GM12878 (cell line): ENCODE data around the gene NEO1. TPM values are rescaled to one million over a fixed set of nuclear protein-coding genes. Genes with fewer than 3 reads are reported as not detected.

ENCODE experiments used
- ATAC-seq: fragments of 200-7000 bp; cut with Tn5 transposase; 3 replicates; pipeline ENCODE4 v1.9.1; 2020; ENCODE audit warnings: mild to moderate bottlenecking, moderate library complexity
- BruUV-seq: library from RNA; stranded (reverse); fragments of 400-500 nt; replicated peaks from 2 replicates; lab custom pipeline; 2021; lab: Mats Ljungman, UMichigan
- CTCF ChIA-PET: fragments of 300-600 bp; sonication (Branson Sonifier 250); formaldehyde crosslinking; extraction: SDS; loops from one replicate; lab custom pipeline; 2021; ENCODE audit warnings: inconsistent platforms; lab: Yijun Ruan, JAX
- POLR2A ChIA-PET: fragments of 350-600 bp; formaldehyde crosslinking; extraction: SDS; loops from one replicate; lab custom pipeline; 2021; ENCODE audit warnings: inconsistent platforms; lab: Charles Lee
- RAD21 ChIA-PET: fragments of 300-600 bp; sonication (Branson Sonifier 250); formaldehyde crosslinking; loops from one replicate; lab custom pipeline; 2023; ENCODE audit warnings: antibody characterized with exemption; ENCODE audit not compliant: unreplicated experiment; lab: Charles Lee
- SMC1A ChIA-PET: fragments of 300-600 bp; sonication (Branson Sonifier 250); formaldehyde crosslinking; loops from one replicate; lab custom pipeline; 2023; ENCODE audit not compliant: unreplicated experiment, uncharacterized antibody; lab: Charles Lee
- DNase-seq: peaks from one replicate; pipeline ENCODE4 v3.0.0-alpha.2; 2011; ENCODE audit warnings: low read depth, low spot score
- FAIRE-seq: peaks from 3 replicates; lab custom pipeline; 2011; peaks lifted over from hg19 to GRCh38; lab: Jason Lieb, UNC
- H2AFZ ChIP-seq: 2 replicates; pipeline ENCODE4 v1.6.0; 2011; ENCODE audit warnings: low read depth, low read length, control low read depth; ENCODE audit not compliant: control insufficient read depth
- H3K27ac ChIP-seq: 2 replicates; pipeline ENCODE4 v1.5.1; 2011; ENCODE audit warnings: control low read depth; ENCODE audit not compliant: control insufficient read depth, insufficient read depth
- H3K27me3 ChIP-seq, 2 experiments: replicated peaks in 1 of 2; 2 replicates each; pipeline versions ENCODE4 v1.6.0 to v1.6.1; 2011; ENCODE audit warnings: low read length in 1 of 2; ENCODE audit not compliant: control insufficient read depth in 2 of 2, insufficient read depth in 2 of 2
- H3K36me3 ChIP-seq, 2 experiments: 2 replicates each; pipeline ENCODE4 v1.5.1; 2011; ENCODE audit warnings: low read length in 1 of 2; ENCODE audit not compliant: control insufficient read depth in 2 of 2, insufficient read depth in 2 of 2
- H3K4me1 ChIP-seq: 2 replicates; pipeline ENCODE4 v1.6.1; 2011; ENCODE audit warnings: mild to moderate bottlenecking, low read length, moderate library complexity, mixed read lengths; ENCODE audit not compliant: control insufficient read depth, insufficient read depth
- H3K4me2 ChIP-seq: 2 replicates; pipeline ENCODE4 v1.6.0; 2011; ENCODE audit warnings: control low read depth; ENCODE audit not compliant: control insufficient read depth, insufficient read depth
- H3K4me3 ChIP-seq: fragments of 200-600 bp; sonication (generic); 2 replicates; pipeline ENCODE4 v1.5.1; 2016
- H3K79me2 ChIP-seq: 2 replicates; pipeline ENCODE4 v1.6.0; 2011; ENCODE audit warnings: low read length; ENCODE audit not compliant: control insufficient read depth, insufficient read depth
- H3K9ac ChIP-seq: 2 replicates; pipeline ENCODE4 v1.8.0; 2011; ENCODE audit warnings: low read length, control low read depth, mixed read lengths; ENCODE audit not compliant: control insufficient read depth, insufficient read depth
- H3K9me3 ChIP-seq: replicated peaks from 3 replicates; pipeline ENCODE4 v1.5.1; 2011; ENCODE audit warnings: mild to moderate bottlenecking, low read length; ENCODE audit not compliant: control insufficient read depth, insufficient read depth
- H4K20me1 ChIP-seq: 2 replicates; pipeline ENCODE4 v1.6.0; 2011; ENCODE audit not compliant: control insufficient read depth, insufficient read depth
- CBX3 ChIP-seq: fragments of 200-600 bp; sonication (generic); IDR thresholded peaks from 2 replicates; pipeline ENCODE4 v1.6.1; 2016; ENCODE audit warnings: low read depth, borderline replicate concordance
- ESRRA ChIP-seq: IDR thresholded peaks from 2 replicates; pipeline ENCODE4 v1.6.1; 2012; ENCODE audit warnings: mild to moderate bottlenecking, low read length, improper control_type of control experiment
- HDAC2 ChIP-seq: fragments of 200-600 bp; sonication (generic); IDR thresholded peaks from 2 replicates; pipeline ENCODE4 v1.6.1; 2017
- HDAC6 ChIP-seq: fragments of 200-600 bp; sonication (generic); IDR thresholded peaks from one replicate; pipeline ENCODE4 v1.8.0; 2017; ENCODE audit warnings: antibody characterized with exemption; ENCODE audit not compliant: unreplicated experiment
- HDGF ChIP-seq: fragments of 450-650 bp; IDR thresholded peaks from 2 replicates; pipeline ENCODE4 v1.6.1; 2016; ENCODE audit warnings: antibody characterized with exemption
- IKZF2 ChIP-seq, 2 experiments: fragments of 450-650 bp; IDR thresholded peaks; 2 replicates each; pipeline ENCODE4 v1.6.1; 2017; ENCODE audit warnings: mild to moderate bottlenecking in 2 of 2, moderate library complexity in 2 of 2
- KAT2A ChIP-seq: conservative IDR thresholded peaks from 2 replicates; pipeline ENCODE4 v1.6.1; 2011; ENCODE audit warnings: low read depth, low read length; ENCODE audit not compliant: control insufficient read depth
- LARP7 ChIP-seq: fragments of 450-650 bp; IDR thresholded peaks from 2 replicates; pipeline ENCODE4 v1.6.1; 2017; ENCODE audit warnings: mild to moderate bottlenecking
- MEF2B ChIP-seq: fragments of 450-650 bp; IDR thresholded peaks from 2 replicates; pipeline ENCODE4 v1.6.1; 2018; ENCODE audit warnings: mild to moderate bottlenecking, moderate library complexity; ENCODE audit not compliant: partially characterized antibody, poor library complexity, severe bottlenecking
- MYB ChIP-seq: fragments of 150-350 bp; IDR thresholded peaks from 2 replicates; pipeline ENCODE4 v1.6.1; 2014; ENCODE audit warnings: mild to moderate bottlenecking, low read depth, low read length, borderline replicate concordance
- NR2C2 ChIP-seq: IDR thresholded peaks from 2 replicates; pipeline ENCODE4 v1.6.1; 2011; ENCODE audit warnings: borderline replicate concordance, low read depth; ENCODE audit not compliant: control insufficient read depth, insufficient read length
- RUNX3 ChIP-seq: IDR thresholded peaks from 2 replicates; pipeline ENCODE4 v1.6.1; 2012; ENCODE audit warnings: low read length, inconsistent platforms
- SMAD1 ChIP-seq: fragments of 450-650 bp; IDR thresholded peaks from 2 replicates; pipeline ENCODE4 v1.6.1; 2018; ENCODE audit warnings: mild to moderate bottlenecking, low read depth; ENCODE audit not compliant: partially characterized antibody
- SMC3 ChIP-seq: IDR thresholded peaks from 2 replicates; pipeline ENCODE4 v1.6.1; 2011; ENCODE audit warnings: low read length, improper control_type of control experiment, borderline replicate concordance
- SP1 ChIP-seq: IDR thresholded peaks from one replicate; pipeline ENCODE4 v1.6.1; 2011; ENCODE audit warnings: low read depth, low read length
- SREBF1 ChIP-seq: IDR thresholded peaks from 2 replicates; pipeline ENCODE4 v1.6.1; 2012; ENCODE audit warnings: mild to moderate bottlenecking, low read length
- TCF3 ChIP-seq: IDR thresholded peaks from 2 replicates; pipeline ENCODE4 v1.6.1; 2012; ENCODE audit warnings: low read depth, mild to moderate bottlenecking, low read length, borderline replicate concordance; ENCODE audit not compliant: insufficient read depth
- ZSCAN29 ChIP-seq: fragments of 450-650 bp; IDR thresholded peaks from 2 replicates; pipeline ENCODE4 v1.6.1; 2017; ENCODE audit warnings: mild to moderate bottlenecking, moderate library complexity
- WGBS: methylation state at CpG from one replicate; pipeline ENCODE4 v1.1.6; 2016; ENCODE audit warnings: low lambda C conversion rate; ENCODE audit not compliant: insufficient replicate concordance, insufficient coverage; ENCODE audit errors: missing lambda C conversion rate; 5-methylcytosine and 5-hydroxymethylcytosine counted together
- in situ Hi-C: fragments of 300-500 bp; cut with MboI; formaldehyde crosslinking; loops from 9 replicates; pipeline ENCODE4 v1.14.3; 2018; ENCODE audit warnings: mixed read lengths
- intact Hi-C: fragments of 100-400 bp; cut with micrococcal nuclease; formaldehyde crosslinking; loops from one replicate; pipeline ENCODE4 v1.14.2; 2022; ENCODE audit not compliant: unreplicated experiment
- polyA plus RNA-seq, 11 experiments: library from polyadenylated mRNA; depleted of rRNA in 4 of 11; unstranded in 6 of 11; stranded (reverse) in 5 of 11; fragments of >200 nt; fragmentation: Nextera tagmentation in 4 of 11; fragmentation: Illumina TruSeq in 1 of 11; extraction: Ambion mirVana in 4 of 11; extraction: Trizol in 1 of 11; gene quantifications; 1 replicate in 1 of 11; 2 replicates in 10 of 11; pipeline versions ENCODE4 v1.2.1 to v1.2.3, GENCODE V29; 2011 to 2016; ENCODE audit warnings: inconsistent platforms in 2 of 11, missing spikeins in 2 of 11, low read depth in 1 of 11
- total RNA-seq, 4 experiments: library from RNA; depleted of rRNA in 3 of 4; stranded (reverse); fragments of >200 nt in 3 of 4; fragmentation: Illumina TruSeq in 1 of 4; extraction: Trizol in 1 of 4; gene quantifications; 2 replicates each; pipeline versions ENCODE4 v1.2.1 to v1.2.3, GENCODE V29; 2013 to 2021

The NEO1 gene
- total and polyA plus RNA-seq, 10 of the 15 experiments (the other 5 are each of a cell fraction or from before 2014, with no cell fraction given): 0.03 to 2.0 (median 0.32) TPM

DNA sequence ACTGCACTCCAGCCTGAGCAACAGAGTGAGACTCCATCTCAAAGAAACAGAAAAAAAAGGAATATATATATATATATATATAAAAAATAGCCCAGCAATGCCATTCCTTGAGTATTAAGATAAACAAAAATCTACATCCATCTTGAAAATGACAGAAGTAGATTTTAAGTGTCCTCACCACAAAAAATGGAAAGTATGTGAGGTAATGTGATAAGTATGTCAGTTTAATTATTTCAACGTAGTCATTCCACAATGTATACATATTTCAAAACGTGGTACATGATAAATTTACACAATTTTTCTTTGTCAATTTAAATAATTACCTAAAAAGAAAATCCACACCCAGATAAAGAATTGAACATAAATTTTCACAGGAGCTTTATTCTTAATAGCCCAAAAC is 261.6 kb downstream of the NEO1 start:
- 0% methylated on average over 2 of the region's 2 CpGs for WGBS
- Histone ChIP-seq H3K4me3 (no peak overlapping the region), H3K27me3 (no peaks in the 10 kb centered on the region), H2AFZ (no peak overlapping the region), H3K36me3 (no peaks in the 10 kb centered on the region), H4K20me1 (no peaks in the 10 kb centered on the region), H3K9me3 (no peaks in the 10 kb centered on the region), H3K9ac (no peak overlapping the region), H3K4me2 (no peak overlapping the region), H3K27ac (no peak overlapping the region), H3K4me1 (peaks cover 4% of the 10 kb centered on the region; the same call in 1 of the 2 replicates), H3K79me2 (no peaks in the 10 kb centered on the region)
- FAIRE-seq (no peak), DNase-seq (no peak), ATAC-seq (no peak)
- intact Hi-C loops (no loop called here), in situ Hi-C loops (no loop called here)
- POLR2A ChIA-PET: no interaction called here
- SMC1A ChIA-PET: interaction anchor here (0.6 kb wide), 1 partner anchor 247 kb away, joined by 3 read pairs; no protein-coding TSS in a partner anchor
- CTCF ChIA-PET: no interaction called here
- no peak for TF ChIP-seq MEF2B
- no peak for TF ChIP-seq SMC3
- TF ChIP-seq NR2C2: no peak
- no peak for TF ChIP-seq SREBF1
- TF ChIP-seq SMAD1: no peak
- TF ChIP-seq MYB: no peak
- RAD21 ChIA-PET: no interaction called here
- no TSS peak for BruUV-seq

DNA sequence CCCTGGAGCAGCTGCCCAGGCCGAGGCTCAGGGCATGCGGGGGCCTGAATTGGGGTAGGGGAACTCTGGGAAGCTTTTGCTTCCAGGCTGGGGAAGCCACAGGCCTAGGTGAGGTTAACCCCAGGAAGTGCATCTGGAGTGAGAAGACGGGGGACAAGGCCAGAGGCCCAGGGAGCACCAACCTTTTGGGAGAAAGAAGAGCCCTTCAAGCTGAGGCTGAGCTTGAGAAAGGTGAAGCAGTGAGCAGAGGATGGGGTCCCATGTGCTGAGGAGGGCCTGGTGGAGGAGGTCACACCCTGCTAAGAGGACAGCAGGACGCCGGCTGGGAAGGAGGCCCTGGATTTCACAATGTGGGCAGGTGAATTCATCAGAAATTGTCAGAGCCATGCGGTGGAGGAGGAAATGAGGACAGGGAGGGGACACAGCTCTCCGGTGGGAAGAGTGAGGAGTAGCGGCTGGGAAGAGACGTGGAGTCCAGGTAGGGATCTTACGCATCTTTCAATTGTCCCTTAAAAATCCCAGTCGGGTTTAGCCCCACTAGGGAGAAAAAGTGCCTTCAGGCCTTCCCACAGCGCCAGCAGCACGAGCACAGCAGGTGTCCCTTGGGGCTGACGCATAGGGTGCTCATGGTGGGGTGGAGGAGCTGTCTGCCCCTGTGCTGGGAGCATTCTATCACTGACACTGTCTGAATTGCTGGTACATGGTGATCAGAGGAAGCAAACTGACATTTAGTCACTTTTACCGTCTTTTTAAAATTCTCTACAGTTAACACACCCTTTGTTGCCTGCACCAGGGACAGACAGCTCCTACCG is 265.6 kb downstream of the NEO1 start:
- no peak overlapping the region for H3K4me2 ChIP-seq
- POLR2A ChIA-PET: no interaction called here
- ATAC-seq: peak; percentile 54
- no TSS peak for BruUV-seq
- FAIRE-seq: no peak
- H3K27me3 ChIP-seq: no peaks in the 10 kb centered on the region
- SMC1A ChIA-PET: interaction anchor here (0.6 kb wide), 1 partner anchor 134 kb away, joined by 3 read pairs; no protein-coding TSS in a partner anchor
- no peak for TF ChIP-seq HDAC6
- TF ChIP-seq IKZF2 (IDR thresholded peaks at IDR 0.05): no peak
- no peak for TF ChIP-seq ESRRA
- no peak for TF ChIP-seq CBX3
- TF ChIP-seq TCF3: no peak
- TF ChIP-seq SP1: no peak
- no peak for TF ChIP-seq HDGF
- TF ChIP-seq LARP7: no peak
- TF ChIP-seq KAT2A: no peak
- no peak for TF ChIP-seq HDAC2
- TF ChIP-seq ZSCAN29: no peak
- TF ChIP-seq RUNX3: no peak
- TF ChIP-seq, all 136 proteins: peak for 0
- intact Hi-C loops: no loop called here
- H4K20me1 ChIP-seq: no peaks in the 10 kb centered on the region
- H3K4me3 ChIP-seq: no peak overlapping the region
- no peaks in the 10 kb centered on the region for H3K79me2 ChIP-seq
- ChIA-PET CTCF (no interaction called here), RAD21 (no interaction called here)
- 43% methylated on average over 16 of the region's 16 CpGs for WGBS
- H3K4me1 ChIP-seq: peaks cover 4% of the 10 kb centered on the region; the same call in 1 of the 2 replicates
- no peak overlapping the region for H3K9ac ChIP-seq
- no peaks in the 10 kb centered on the region for H3K9me3 ChIP-seq
- H3K27ac ChIP-seq: no peak overlapping the region
- H3K36me3 ChIP-seq: no peaks in the 10 kb centered on the region
- in situ Hi-C loops: no loop called here
- no peak for DNase-seq
- no peak overlapping the region for H2AFZ ChIP-seq
